ENCODE data around the gene LOXL1. TPM values are rescaled to one million over a fixed set of nuclear protein-coding genes. Genes with fewer than 3 reads are reported as not detected.
A peak's percentile ranks its signal among the peaks of the same experiment; 100 is the strongest.

The LOXL1 gene
- total RNA-seq, 1 experiment from 2014 or later = 4.9 TPM

DNA sequence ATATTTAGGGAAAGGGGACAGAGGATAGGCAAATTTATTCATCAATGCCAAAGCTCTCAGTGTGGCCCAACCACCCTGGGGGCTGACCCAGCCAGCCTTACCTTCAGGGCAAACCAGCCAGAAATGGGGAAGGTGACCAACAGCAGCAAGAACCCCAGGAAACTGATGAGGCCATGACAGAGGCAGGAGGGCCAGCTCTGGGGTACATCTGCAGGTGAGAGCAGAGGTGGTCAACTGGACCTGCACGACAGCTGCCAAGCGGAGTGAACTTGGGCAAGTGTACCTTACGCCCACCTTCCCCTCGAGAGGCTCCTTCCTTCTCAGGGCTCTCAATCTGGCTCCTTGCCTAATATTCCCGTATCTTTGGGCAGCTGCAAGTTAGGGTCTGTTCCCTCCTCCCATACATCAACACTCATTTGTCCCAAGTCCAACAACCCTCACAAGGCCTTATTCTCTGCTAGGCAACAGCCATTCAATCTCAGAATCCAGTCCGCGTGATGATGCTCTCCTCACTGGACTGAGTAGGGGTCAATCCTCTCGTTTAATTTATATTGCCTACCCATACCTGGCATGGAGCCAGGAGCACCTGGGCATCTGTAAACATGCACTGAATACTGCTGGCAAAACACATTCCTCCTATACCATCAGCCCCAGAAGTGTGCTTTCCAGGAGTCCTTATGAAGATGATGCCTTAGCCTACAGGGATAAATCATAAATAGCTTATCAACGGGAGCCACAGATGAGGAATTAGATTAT lies 64.2 kb downstream of the LOXL1 start:
- Mint-ChIP-seq H3K27ac (ENCODE audit: low read depth, unreplicated experiment) (peak overlapping the region; percentile 80), H3K4me1 (ENCODE audit: insufficient read depth, unreplicated experiment) (peaks cover 57% of the 10 kb centered on the region), H3K4me3 (ENCODE audit: unreplicated experiment) (peak overlapping the region; percentile 76), H3K27me3 (ENCODE audit: insufficient read depth, unreplicated experiment) (no peaks in the 10 kb centered on the region), H3K9me3 (ENCODE audit: unreplicated experiment) (no peaks in the 10 kb centered on the region), H3K36me3 (ENCODE audit: insufficient read depth, unreplicated experiment) (peaks cover 9% of the 10 kb centered on the region)
- intact Hi-C loops (cut with micrococcal nuclease) = no loop called here
- TF ChIP-seq, protein P1, sequence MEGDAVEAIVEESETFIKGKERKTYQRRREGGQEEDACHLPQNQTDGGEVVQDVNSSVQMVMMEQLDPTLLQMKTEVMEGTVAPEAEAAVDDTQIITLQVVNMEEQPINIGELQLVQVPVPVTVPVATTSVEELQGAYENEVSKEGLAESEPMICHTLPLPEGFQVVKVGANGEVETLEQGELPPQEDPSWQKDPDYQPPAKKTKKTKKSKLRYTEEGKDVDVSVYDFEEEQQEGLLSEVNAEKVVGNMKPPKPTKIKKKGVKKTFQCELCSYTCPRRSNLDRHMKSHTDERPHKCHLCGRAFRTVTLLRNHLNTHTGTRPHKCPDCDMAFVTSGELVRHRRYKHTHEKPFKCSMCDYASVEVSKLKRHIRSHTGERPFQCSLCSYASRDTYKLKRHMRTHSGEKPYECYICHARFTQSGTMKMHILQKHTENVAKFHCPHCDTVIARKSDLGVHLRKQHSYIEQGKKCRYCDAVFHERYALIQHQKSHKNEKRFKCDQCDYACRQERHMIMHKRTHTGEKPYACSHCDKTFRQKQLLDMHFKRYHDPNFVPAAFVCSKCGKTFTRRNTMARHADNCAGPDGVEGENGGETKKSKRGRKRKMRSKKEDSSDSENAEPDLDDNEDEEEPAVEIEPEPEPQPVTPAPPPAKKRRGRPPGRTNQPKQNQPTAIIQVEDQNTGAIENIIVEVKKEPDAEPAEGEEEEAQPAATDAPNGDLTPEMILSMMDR (IDR thresholded peaks at IDR 0.05; ENCODE audit: unreplicated experiment) = no peak
- no TSS peak for BruUV-seq (replicated peaks)
- POLR2A ChIA-PET = interaction anchor here (0.9 to 6.5 kb wide), 4 partner anchors 6 to 23 kb away, joined by 3 to 141 read pairs (median 6); no protein-coding TSS in a partner anchor
- CTCF ChIA-PET = interaction anchor here (1.2 to 2.3 kb wide), 3 partner anchors 8 to 17 kb away, joined by 5 to 10 read pairs (median 8); no protein-coding TSS in a partner anchor
- no peak for DNase-seq (ENCODE audit: unreplicated experiment)

DNA sequence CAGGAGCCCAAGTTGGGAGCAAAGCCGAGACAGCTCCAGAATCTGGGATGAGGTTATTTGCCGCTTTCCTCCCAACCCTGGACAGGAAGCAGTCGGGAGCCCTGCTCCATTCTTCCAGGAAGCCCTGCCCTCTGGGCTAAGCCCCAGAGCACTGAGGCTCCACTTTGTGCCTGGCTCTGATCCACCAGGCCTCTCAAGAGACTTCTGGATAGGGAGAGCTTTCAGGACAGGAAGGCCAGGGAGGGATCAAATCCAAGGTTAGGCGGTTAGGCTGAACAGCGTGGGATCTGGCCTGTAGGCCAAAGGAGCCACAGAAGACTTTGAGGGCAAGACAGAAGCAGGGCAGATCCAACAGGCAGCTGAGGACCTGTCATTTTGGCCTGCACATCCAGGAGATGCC lies 65.0 kb downstream of the LOXL1 start:
- H3K36me3 Mint-ChIP-seq (ENCODE audit: insufficient read depth, unreplicated experiment) = peaks cover 9% of the 10 kb centered on the region
- TF ChIP-seq, protein P1 (IDR thresholded peaks at IDR 0.05; ENCODE audit: unreplicated experiment) = no peak
- intact Hi-C loops (cut with micrococcal nuclease) = no loop called here
- BruUV-seq (replicated peaks) = TSS peak; percentile 31
- H3K27me3 Mint-ChIP-seq (ENCODE audit: insufficient read depth, unreplicated experiment) = no peaks in the 10 kb centered on the region
- H3K4me3 Mint-ChIP-seq (ENCODE audit: unreplicated experiment) = peak overlapping the region; percentile 76
- peak overlapping the region; percentile 78 for H3K27ac Mint-ChIP-seq (ENCODE audit: low read depth, unreplicated experiment)
- ChIA-PET CTCF (interaction anchor here (0.5 to 2.3 kb wide), 4 partner anchors 8 to 317 kb away, joined by 3 to 10 read pairs (median 4); no protein-coding TSS in a partner anchor), POLR2A (interaction anchor here (0.9 to 6.5 kb wide), 4 partner anchors 7 to 22 kb away, joined by 3 to 141 read pairs (median 16); no protein-coding TSS in a partner anchor)
- H3K9me3 Mint-ChIP-seq (ENCODE audit: unreplicated experiment) = no peaks in the 10 kb centered on the region
- DNase-seq (ENCODE audit: unreplicated experiment) = peak; percentile 58
- peaks cover 52% of the 10 kb centered on the region for H3K4me1 Mint-ChIP-seq (ENCODE audit: insufficient read depth, unreplicated experiment)

DNA sequence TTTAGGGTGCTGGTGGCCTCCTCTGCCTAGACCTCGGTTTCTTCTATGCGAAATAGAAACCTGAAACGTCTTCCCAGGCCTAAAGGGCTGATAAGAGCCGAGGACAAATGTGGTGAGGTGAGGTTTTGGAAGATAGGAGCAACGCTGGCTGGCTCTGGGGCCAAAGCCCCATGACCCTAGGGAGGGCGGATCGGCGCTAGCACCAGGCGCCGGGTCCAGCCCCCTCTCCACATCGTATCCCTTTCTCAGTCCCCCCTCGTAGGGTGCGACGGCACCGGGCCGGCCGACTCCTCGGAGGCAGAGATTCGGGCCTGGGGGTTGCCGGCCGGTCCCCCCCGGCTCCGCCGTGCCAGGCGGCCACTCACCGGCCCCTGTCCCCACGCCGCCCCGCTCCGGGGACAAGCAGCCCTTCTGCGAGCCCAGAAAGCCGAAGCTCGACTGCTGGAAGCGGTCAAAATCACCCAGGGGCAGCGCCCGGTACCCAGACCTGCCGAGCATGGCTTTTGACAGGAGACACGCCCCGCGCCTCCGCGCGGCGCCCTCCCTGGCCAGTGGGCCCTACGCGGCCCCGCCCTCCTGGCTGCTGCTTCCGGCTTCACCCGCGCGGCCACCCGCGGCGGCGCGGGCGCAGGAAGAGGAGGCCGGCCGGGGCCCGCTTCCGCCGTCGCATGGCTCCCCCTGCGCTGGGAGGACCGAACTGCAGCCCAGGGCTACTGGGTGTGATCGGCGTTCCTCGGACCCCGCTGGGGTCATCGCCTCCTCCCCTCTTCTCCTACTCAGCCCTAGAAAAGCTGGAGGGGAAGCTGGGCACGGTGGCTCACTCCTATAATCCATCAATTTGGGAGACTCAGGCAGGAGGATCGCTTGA lies 65.7 kb downstream of the LOXL1 start, which contains the start of gene STOML1:
Gene STOML1, minus strand, starts transcription at position 570 of the 868 bp plus-strand sequence. Its CDS starts 72 bp downstream, at position 498.
- ChIA-PET POLR2A (interaction anchor here (0.7 to 6.5 kb wide), 6 partner anchors 7 to 545 kb away, joined by 3 to 141 read pairs (median 4); no protein-coding TSS in a partner anchor), CTCF (interaction anchor here (0.6 to 2.3 kb wide), 12 partner anchors 9 to 1546 kb away, joined by 3 to 10 read pairs (median 4); no protein-coding TSS in a partner anchor)
- peak; percentile 91 for DNase-seq (ENCODE audit: unreplicated experiment)
- intact Hi-C loops (cut with micrococcal nuclease) = no loop called here
- no TSS peak for BruUV-seq (replicated peaks)
- Mint-ChIP-seq H3K27ac (ENCODE audit: low read depth, unreplicated experiment) (peak within 1 kb of the TSS; percentile 78), H3K9me3 (ENCODE audit: unreplicated experiment) (no peaks in the 10 kb centered on the region), H3K4me3 (ENCODE audit: unreplicated experiment) (peak within 1 kb of the TSS; percentile 76), H3K27me3 (ENCODE audit: insufficient read depth, unreplicated experiment) (no peaks in the 10 kb centered on the region), H3K4me1 (ENCODE audit: insufficient read depth, unreplicated experiment) (peaks cover 52% of the 10 kb centered on the region), H3K36me3 (ENCODE audit: insufficient read depth, unreplicated experiment) (peaks cover 9% of the 10 kb centered on the region)
- TF ChIP-seq, protein P1 (IDR thresholded peaks at IDR 0.05; ENCODE audit: unreplicated experiment) = peak; percentile 95
